ENCODE data around the gene RPUSD2.

RPUSD2 gene

GRCh38 chr15:40590667-40591050, 21.6 kb downstream of the RPUSD2 start:
- Histone ChIP-seq H3K4me3 (replicated peaks; ENCODE audit: low read depth, low read length) (no peak overlapping the region), H3K27me3 (replicated peaks; ENCODE audit: control insufficient read depth, insufficient read depth, low read length) (no peaks in the 10 kb centered on the region), H3K36me3 (ENCODE audit: control insufficient read depth, insufficient read depth, low read length) (no peaks in the 10 kb centered on the region)
- DNase-seq (ENCODE audit: extremely low read depth, insufficient read length) = no peak
- TF ChIP-seq, protein P1, sequence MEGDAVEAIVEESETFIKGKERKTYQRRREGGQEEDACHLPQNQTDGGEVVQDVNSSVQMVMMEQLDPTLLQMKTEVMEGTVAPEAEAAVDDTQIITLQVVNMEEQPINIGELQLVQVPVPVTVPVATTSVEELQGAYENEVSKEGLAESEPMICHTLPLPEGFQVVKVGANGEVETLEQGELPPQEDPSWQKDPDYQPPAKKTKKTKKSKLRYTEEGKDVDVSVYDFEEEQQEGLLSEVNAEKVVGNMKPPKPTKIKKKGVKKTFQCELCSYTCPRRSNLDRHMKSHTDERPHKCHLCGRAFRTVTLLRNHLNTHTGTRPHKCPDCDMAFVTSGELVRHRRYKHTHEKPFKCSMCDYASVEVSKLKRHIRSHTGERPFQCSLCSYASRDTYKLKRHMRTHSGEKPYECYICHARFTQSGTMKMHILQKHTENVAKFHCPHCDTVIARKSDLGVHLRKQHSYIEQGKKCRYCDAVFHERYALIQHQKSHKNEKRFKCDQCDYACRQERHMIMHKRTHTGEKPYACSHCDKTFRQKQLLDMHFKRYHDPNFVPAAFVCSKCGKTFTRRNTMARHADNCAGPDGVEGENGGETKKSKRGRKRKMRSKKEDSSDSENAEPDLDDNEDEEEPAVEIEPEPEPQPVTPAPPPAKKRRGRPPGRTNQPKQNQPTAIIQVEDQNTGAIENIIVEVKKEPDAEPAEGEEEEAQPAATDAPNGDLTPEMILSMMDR (IDR thresholded peaks at IDR 0.05; ENCODE audit: insufficient read depth, low read length, poor library complexity, severe bottlenecking) = no peak

DNA sequence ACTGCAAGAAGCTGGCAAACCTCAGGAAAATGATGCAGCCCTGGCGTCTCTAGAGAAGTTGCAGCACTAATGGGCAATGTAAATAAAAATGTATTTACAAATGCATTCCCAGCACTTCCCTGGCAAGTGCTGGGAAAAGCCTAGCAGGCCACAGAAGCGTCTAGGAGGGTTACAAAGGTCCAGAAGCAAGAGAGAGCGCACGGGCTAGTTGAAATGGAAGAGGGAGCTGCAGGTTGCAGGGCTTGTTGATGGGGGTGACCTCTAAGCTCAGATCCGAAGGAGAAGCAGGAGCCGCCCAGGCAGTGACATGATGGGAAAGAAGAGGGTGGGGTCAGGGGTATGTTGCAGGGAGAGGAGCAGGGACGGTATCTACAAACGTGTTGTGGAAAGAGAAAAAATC, 22.3 kb downstream of the RPUSD2 start:
- H3K36me3 ChIP-seq (ENCODE audit: control insufficient read depth, insufficient read depth, low read length) = no peaks in the 10 kb centered on the region
- H3K4me3 ChIP-seq (replicated peaks; ENCODE audit: low read depth, low read length) = no peak overlapping the region
- DNase-seq (ENCODE audit: extremely low read depth, insufficient read length) = no peak
- TF ChIP-seq, protein P1 (IDR thresholded peaks at IDR 0.05; ENCODE audit: insufficient read depth, low read length, poor library complexity, severe bottlenecking) = no peak
- H3K27me3 ChIP-seq (replicated peaks; ENCODE audit: control insufficient read depth, insufficient read depth, low read length) = no peaks in the 10 kb centered on the region

- Histone ChIP-seq H3K27me3 (replicated peaks; ENCODE audit: control insufficient read depth, insufficient read depth, low read length) (no peaks in the 10 kb centered on the region), H3K36me3 (ENCODE audit: control insufficient read depth, insufficient read depth, low read length) (no peaks in the 10 kb centered on the region), H3K4me3 (replicated peaks; ENCODE audit: low read depth, low read length) (no peak overlapping the region)
- TF ChIP-seq, protein P1 (IDR thresholded peaks at IDR 0.05; ENCODE audit: insufficient read depth, low read length, poor library complexity, severe bottlenecking) = no peak
- no peak for DNase-seq (ENCODE audit: extremely low read depth, insufficient read length)
Observed at GRCh38 chr15:40593165-40593564, 24.1 kb downstream of the RPUSD2 start.

GRCh38 chr15:40593588-40594428, 24.7 kb downstream of the RPUSD2 start, which contains the start of gene KNL1:
Gene KNL1 (plus strand): TSS chr15:40594249. CDS start chr15:40602932, 8,683 bp downstream.
- Histone ChIP-seq H3K4me3 (replicated peaks; ENCODE audit: low read depth, low read length) (peak within 1 kb of the TSS; percentile 90), H3K36me3 (ENCODE audit: control insufficient read depth, insufficient read depth, low read length) (no peaks in the 10 kb centered on the region), H3K27me3 (replicated peaks; ENCODE audit: control insufficient read depth, insufficient read depth, low read length) (no peaks in the 10 kb centered on the region)
- TF ChIP-seq, protein P1 (IDR thresholded peaks at IDR 0.05; ENCODE audit: insufficient read depth, low read length, poor library complexity, severe bottlenecking) = no peak
- DNase-seq (ENCODE audit: extremely low read depth, insufficient read length) = peak; percentile 90

DNA sequence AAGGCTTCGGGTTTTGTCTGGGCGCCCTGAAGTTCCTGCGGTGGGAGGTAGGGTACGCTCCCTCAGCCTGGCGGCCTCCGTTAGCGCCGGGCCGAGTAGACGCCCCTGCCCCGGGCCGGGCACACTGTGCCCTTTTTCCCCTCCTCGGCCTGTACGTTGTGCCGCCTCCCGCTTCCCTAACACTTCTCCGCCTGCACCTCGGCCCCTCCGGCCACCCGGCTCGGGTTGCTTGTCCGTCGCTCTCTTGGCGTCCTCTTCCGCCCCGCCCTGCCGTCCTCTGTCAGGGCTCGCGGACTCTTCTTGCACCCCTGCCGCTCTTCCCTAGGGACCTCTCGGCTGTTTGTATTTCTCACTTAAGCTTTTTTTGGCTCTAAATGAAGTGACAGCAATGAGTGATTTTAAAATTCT, 25.3 kb downstream of the RPUSD2 start:
- Histone ChIP-seq H3K4me3 (replicated peaks; ENCODE audit: low read depth, low read length) (peak overlapping the region; percentile 90), H3K27me3 (replicated peaks; ENCODE audit: control insufficient read depth, insufficient read depth, low read length) (no peaks in the 10 kb centered on the region), H3K36me3 (ENCODE audit: control insufficient read depth, insufficient read depth, low read length) (no peaks in the 10 kb centered on the region)
- TF ChIP-seq, protein P1 (IDR thresholded peaks at IDR 0.05; ENCODE audit: insufficient read depth, low read length, poor library complexity, severe bottlenecking) = no peak
- peak; percentile 82 for DNase-seq (ENCODE audit: extremely low read depth, insufficient read length)
